Cerebellar cortex (tissue), 1 donor: ENCODE data around the gene SLAIN2.
"Not testable (repeated sequence)": the region's sequence is repeated elsewhere in the genome, so short reads cannot be mapped to it uniquely, and the experiment has no call there.

ENCODE experiments used
- DNase-seq: peaks from one replicate; pipeline ENCODE4 v3.0.0-alpha.2; 2015; ENCODE audit warnings: low spot score

The SLAIN2 gene

DNA sequence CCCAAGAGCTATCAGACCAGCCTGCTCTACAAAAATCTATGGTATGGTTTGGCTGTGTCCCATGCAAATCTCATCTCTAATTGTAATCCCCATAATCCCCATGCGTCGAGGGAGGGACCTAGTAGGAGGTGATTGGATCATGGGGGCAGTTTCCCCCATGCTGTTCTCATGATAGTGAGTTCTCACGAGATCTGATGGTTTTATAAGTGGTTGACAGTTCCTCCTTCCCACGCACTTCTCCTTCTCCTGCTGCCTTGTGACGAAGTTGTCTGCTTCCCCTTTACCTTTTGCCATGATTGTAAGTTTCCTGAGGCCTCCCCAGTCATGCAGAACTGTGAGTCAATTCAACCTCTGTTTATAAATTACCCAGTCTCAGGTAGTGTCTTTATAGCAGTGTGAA is 99.6 kb downstream of the SLAIN2 start:
- DNase-seq: not testable (repeated sequence)

DNA sequence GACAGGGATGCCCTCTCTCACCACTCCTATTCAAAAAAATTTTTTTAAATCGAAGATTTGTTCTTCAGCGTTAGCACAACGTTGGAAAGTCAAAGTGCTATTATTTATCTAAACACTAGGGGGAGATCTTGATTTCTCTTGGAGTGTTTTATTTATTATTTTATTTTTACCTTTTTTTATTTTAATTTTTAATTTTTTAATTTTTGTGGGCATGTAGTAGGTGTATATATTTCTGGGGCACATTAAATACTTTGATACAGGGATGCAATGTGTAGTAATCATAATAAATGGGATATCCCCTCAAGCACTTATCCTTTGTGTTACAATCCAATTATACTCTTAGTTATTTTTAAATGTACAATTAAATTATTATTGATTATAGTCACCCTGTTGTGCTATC is 104.4 kb downstream of the SLAIN2 start:
- DNase-seq: no peak

DNA sequence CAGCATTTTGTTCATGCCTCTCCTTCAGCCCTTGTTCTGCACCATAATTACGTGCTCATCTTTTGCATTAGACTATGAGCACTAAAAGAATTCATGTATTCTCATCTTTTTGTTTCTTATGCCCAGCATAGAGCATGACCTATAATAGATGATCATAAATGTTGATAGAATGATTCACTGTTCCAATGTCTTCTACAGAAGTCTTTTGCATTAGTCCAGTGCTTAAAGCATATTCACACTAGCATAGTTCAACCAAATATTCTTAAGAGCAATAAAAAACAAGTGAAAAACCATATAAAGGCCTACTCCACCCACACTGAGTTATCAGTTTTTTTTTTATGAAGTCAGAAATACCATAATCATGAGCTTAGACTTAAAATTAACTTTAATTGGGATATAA is 105.3 kb downstream of the SLAIN2 start:
- DNase-seq: no peak

DNA sequence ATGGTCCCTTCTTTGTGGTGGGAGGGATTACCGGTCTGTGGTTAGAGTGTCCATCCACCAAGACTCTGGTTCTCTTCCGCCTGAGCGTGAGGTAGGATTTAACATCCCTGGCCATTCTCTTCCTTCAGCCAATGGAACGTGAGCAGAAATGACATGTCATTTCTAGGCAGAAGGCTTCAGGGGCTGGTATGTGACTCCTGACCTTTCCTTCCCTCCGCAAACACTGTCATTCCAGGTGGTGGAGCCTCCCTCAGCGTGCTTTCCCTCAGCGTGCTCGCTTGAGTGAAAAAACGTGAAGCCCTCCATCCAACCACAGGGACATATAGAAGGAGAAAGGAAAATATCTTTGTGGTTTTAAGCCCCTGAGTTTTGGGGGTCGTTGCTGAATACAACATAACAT is 107.8 kb downstream of the SLAIN2 start:
- DNase-seq: no peak

DNA sequence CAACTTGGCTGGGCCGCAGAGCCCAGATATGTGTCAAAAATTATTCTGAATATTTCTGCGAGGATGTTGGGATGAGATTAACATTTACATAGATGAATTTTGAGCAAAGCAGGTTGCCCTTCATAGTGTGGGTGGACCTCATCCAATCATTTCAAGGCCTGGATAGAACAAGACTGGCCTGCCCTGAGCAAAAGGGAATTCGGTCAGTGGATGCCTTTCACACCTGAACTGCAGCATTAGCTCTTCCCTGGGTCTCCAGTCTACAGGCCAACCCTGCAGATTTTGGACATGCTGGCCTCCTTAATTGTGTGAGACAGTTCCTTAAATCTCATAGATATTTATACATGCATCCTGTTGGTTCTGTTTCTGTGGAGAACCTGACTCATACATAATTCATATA is 109.4 kb downstream of the SLAIN2 start:
- DNase-seq: no peak

DNA sequence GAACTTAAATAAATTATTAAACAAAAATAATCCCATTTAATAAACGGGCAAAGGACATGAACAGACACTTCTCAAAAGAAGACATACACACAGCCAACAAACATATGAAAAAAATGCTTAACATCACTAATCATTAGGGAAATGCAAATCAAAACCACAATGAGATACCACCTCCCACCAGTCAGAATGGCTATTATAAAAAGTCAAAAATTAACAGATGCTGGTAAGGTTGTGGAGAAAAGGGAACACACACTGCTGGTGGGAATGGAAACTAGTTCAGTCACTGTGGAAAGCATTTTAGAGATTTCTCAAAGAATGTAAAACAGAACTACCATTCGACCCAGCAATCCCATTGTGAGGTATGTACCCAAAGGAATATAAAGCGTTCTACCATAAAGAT is 110.3 kb downstream of the SLAIN2 start:
- DNase-seq: not testable (repeated sequence)

DNA sequence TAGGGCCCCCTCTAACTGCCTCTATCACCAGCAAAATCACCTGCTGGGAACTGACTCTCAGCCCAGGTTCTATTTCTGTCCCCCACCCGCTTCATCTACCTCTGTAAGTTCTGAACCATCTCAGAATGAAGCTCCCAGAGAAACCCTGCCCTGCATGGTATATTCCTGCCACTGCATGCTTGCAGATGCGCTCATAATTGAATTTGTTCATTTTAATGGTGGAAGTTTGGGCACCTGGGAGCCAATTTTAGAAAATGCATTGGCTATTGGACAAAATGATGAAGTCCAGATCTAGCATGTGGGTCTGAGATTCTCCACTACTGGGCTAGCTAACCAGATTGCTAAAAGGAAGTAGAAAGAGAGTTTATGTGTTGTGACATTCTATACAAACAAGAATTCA is 113.3 kb downstream of the SLAIN2 start:
- DNase-seq: no peak

DNA sequence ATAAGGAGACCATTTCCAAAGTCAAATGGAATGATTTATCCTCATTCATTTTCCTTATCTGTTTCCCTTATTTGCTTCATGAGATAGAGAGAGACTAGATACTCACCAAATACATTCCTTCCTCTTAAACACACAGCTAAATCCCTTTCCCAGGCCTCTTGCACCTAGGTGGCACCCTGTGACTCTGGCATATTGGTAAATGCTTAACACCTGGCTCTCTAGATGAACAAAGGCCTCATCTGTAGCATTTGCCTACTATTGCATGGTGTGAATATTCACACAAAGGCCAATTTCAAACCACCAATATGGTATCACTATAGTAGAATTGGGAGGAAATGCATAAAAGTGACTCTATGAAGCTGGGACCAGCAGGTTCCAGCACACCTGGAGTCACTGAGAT is 119.7 kb downstream of the SLAIN2 start:
- no peak for DNase-seq

DNA sequence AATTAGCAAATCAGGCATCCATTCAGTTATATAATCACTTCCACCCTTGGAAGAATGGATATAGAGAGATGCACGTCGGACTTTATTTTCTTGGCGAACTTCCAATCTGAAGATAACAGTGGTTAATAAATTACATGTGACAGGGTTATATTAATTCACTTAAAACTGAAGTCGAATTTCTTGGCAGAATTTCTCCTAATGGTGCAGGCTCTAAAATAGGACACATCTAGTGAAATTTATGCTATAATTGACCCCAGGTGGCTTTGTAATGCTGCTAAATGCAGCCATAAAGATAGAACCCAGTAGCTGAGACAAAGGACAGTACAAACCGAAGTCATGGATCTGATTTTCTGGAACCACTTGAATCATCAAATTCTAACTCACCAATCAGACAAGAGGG is 121.0 kb downstream of the SLAIN2 start:
- DNase-seq: no peak

DNA sequence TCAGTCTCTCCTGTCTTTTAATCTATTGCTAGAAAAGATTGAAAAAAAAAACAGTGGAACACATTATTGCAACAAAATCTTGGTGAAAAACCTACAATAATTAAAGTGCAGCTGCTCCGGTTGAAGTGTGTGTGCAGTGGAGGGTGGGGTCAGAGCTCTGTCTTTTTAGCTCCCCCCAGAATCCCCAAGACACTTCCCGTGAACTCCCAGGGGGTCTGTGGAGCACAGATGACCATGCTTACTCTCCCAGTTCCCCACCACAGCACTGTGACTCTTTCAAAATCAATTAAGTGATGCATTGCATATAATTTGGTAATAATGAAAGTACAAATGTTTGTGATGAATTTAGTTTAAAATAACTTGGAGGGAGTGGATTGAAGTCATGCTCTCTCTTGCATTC is 126.1 kb downstream of the SLAIN2 start:
- DNase-seq: no peak

DNA sequence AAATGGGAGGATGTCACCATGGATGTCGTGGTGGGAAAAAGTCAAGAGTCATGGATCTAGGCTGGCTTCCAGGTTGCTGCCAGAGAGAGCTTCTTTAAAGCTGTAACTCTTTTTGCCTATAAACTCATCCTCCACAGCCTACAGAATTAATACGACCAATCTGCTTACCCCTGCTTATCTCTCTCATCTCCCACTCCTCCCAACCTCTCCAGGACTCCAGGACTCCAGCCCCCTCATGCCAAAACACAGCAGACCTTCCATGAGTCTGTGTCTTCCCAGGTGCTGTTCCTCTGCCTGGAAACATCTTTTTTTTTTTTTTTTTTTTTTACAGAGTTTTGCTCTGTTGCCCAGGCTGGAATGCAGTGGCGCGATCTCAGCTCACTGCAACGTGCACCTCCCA is 126.6 kb downstream of the SLAIN2 start:
- no peak for DNase-seq

DNA sequence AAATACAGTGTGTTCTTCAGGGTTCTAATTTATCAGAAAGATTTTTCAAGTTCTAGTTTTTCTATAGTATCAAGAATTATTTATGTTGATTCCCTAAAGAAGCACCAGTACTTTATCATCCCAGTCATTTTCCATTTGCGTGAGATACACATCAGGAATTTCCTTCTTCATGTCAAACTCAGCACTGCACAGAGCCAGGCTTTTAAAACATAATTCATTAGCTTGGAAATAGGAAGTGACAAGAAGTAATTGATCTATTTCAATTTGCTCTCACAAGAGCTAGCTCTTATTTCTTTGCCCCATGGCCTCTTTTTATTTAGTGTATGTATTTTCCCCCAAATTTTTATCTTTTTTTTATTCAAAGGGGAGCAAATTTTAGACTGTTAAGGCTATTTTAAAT is 128.8 kb downstream of the SLAIN2 start:
- no peak for DNase-seq

DNA sequence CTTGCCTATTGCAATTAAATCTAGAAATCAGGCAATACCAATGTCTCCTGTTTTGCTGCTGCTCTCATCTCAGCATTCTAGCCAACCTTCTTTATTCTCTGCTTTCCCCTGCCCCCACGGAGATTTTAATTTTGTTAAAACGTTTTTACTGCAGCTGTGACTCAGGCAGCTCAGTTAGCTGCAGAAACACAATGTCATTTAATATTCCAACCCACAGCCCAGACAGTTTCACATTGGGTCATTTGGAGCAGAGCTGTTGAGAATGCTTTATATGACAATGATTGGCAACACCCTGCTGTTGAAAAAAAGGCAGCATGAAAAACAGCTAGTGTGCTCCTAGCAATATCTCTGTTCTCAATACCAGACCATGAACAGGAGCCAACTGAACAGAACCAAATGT is 129.2 kb downstream of the SLAIN2 start:
- DNase-seq: no peak

DNA sequence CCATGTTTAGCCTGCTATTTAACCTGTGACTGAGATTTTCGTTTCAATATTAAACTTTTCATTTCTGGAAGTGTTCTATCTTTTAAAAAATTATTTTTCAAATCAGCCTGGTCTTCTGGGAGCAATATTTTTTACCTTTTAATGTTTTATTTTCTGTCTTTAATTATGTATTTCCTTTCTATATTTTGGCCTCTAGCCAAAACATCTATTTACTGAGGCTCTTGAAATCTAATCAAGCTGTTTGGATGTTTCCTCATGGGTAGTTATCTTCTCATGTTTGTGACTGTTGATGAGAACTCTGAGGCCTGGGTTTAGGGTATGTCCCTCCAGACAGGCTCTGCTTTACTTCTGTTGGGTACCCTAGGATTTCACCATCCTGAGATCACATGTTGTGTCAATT is 131.5 kb downstream of the SLAIN2 start:
- no peak for DNase-seq

DNA sequence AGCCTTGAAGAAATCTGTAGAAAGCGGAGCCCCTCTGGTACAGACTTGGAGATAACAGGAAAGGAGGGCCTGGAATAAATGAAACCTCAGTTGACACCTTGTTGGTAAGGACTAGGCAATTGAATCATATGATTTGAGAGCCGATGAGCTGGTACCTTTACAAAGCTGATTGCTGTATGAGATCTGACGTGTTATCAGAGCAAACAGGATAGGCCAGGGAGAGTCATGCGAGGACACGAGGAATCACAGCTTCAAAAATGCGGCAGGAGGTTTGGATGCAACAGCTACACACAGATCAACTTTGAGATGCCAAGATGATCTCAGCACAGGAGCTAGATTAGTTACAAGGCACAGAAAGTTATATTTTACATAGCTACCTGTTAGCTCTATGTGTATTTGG is 134.4 kb downstream of the SLAIN2 start:
- DNase-seq: no peak
